CD14-positive monocyte (primary cell): ENCODE data around the gene CSNK2A3. TPM values are rescaled to one million over a fixed set of nuclear protein-coding genes. Genes with fewer than 3 reads are reported as not detected.

ENCODE experiments used
- DNase-seq, 3 donors: peaks; one replicate each; pipeline ENCODE4 v3.0.0-alpha.2; 2011 to 2022
- H2AFZ ChIP-seq: 2 replicates; pipeline ENCODE4 v1.6.0; 2012; ENCODE audit warnings: mild to moderate bottlenecking, low read depth, low read length, inconsistent platforms; ENCODE audit not compliant: insufficient read depth, poor library complexity, severe bottlenecking
- H3K27ac ChIP-seq, 2 donors: 1 replicate in 1 of 2; 2 replicates in 1 of 2; pipeline ENCODE4 v1.5.1; 2012 to 2013; ENCODE audit warnings: low read length in 2 of 2, control low read depth in 1 of 2, inconsistent platforms in 1 of 2, low read depth in 1 of 2, mild to moderate bottlenecking in 1 of 2
- H3K27me3 ChIP-seq, 2 donors: one replicate each; pipeline versions ENCODE4 v1.6.0 to v1.6.1; 2011 to 2013; ENCODE audit warnings: low read length in 2 of 2; ENCODE audit not compliant: control insufficient read depth in 2 of 2, insufficient read depth in 2 of 2
- H3K36me3 ChIP-seq, 2 donors: replicated peaks in 1 of 2; 1 replicate in 1 of 2; 2 replicates in 1 of 2; pipeline versions ENCODE4 v1.5.1 to v1.6.1; 2012 to 2013; ENCODE audit warnings: low read length in 2 of 2, control low read depth in 1 of 2, inconsistent platforms in 1 of 2, mild to moderate bottlenecking in 1 of 2; ENCODE audit not compliant: insufficient read depth in 2 of 2, control insufficient read depth in 1 of 2
- H3K4me1 ChIP-seq, 2 donors: 1 replicate in 1 of 2; 2 replicates in 1 of 2; pipeline versions ENCODE4 v1.5.1 to v1.6.1; 2012 to 2013; ENCODE audit warnings: low read length in 2 of 2, control low read depth in 1 of 2, inconsistent platforms in 1 of 2, mild to moderate bottlenecking in 1 of 2, moderate library complexity in 1 of 2; ENCODE audit not compliant: insufficient read depth in 2 of 2, control insufficient read depth in 1 of 2
- H3K4me2 ChIP-seq: replicated peaks from 2 replicates; pipeline ENCODE3; 2012; ENCODE audit warnings: low read length, moderate library complexity, mild to moderate bottlenecking; ENCODE audit not compliant: poor library complexity, severe bottlenecking; ENCODE audit errors: extremely low read depth
- H3K4me3 ChIP-seq, 3 experiments: fragments of 200-600 bp in 1 of 3; sonication (generic) in 1 of 3; replicated peaks in 1 of 3; 1 replicate in 2 of 3; 2 replicates in 1 of 3; pipeline ENCODE4 v1.5.1; 2011 to 2013; ENCODE audit warnings: low read length in 3 of 3, mild to moderate bottlenecking in 3 of 3, control low read depth in 2 of 3, low read depth in 2 of 3, inconsistent platforms in 1 of 3, moderate library complexity in 1 of 3
- H3K79me2 ChIP-seq: 2 replicates; pipeline ENCODE4 v1.6.0; 2012; ENCODE audit warnings: mild to moderate bottlenecking, control low read depth, inconsistent platforms, low read length, moderate library complexity; ENCODE audit not compliant: insufficient read depth
- H3K9ac ChIP-seq: 2 replicates; pipeline ENCODE4 v1.6.0; 2017; ENCODE audit warnings: low read length, mild to moderate bottlenecking; ENCODE audit not compliant: insufficient read depth, poor library complexity, severe bottlenecking
- H3K9me3 ChIP-seq, 2 donors: replicated peaks in 1 of 2; 1 replicate in 1 of 2; 2 replicates in 1 of 2; pipeline versions ENCODE4 v1.5.1 to v1.6.1; 2012 to 2013; ENCODE audit warnings: low read length in 2 of 2, control low read depth in 1 of 2; ENCODE audit not compliant: control insufficient read depth in 1 of 2, insufficient read depth in 1 of 2
- H4K20me1 ChIP-seq: 2 replicates; pipeline ENCODE4 v1.6.0; 2012; ENCODE audit warnings: mild to moderate bottlenecking, low read length, control low read depth, moderate library complexity; ENCODE audit not compliant: insufficient read depth
- H3K27ac Mint-ChIP-seq, 7 donors: one replicate each; pipeline ENCODE4 v1.8.0; 2020; ENCODE audit warnings: mild to moderate bottlenecking in 7 of 7, mixed read lengths in 7 of 7, moderate library complexity in 6 of 7, inconsistent platforms in 2 of 7
- H3K27me3 Mint-ChIP-seq, 3 donors: one replicate each; pipeline ENCODE4 v1.8.0; 2021 to 2022; ENCODE audit warnings: low read depth in 3 of 3, mild to moderate bottlenecking in 3 of 3, mixed read lengths in 3 of 3, moderate library complexity in 3 of 3, inconsistent platforms in 1 of 3
- H3K36me3 Mint-ChIP-seq, 2 donors: one replicate each; pipeline ENCODE4 v1.8.0; 2020; ENCODE audit warnings: mixed read lengths in 2 of 2, inconsistent platforms in 1 of 2, mild to moderate bottlenecking in 1 of 2
- H3K4me1 Mint-ChIP-seq: one replicate; pipeline ENCODE4 v1.8.0; 2020; ENCODE audit warnings: mild to moderate bottlenecking, mixed read lengths
- H3K4me3 Mint-ChIP-seq, 2 donors: one replicate each; pipeline ENCODE4 v1.8.0; 2020; ENCODE audit warnings: mild to moderate bottlenecking in 2 of 2, mixed read lengths in 2 of 2, moderate library complexity in 1 of 2
- H3K9me3 Mint-ChIP-seq, 7 donors: one replicate each; pipeline ENCODE4 v1.8.0; 2020 to 2022; ENCODE audit warnings: mixed read lengths in 7 of 7, mild to moderate bottlenecking in 6 of 7, moderate library complexity in 6 of 7, inconsistent platforms in 2 of 7
- WGBS: methylation state at CpG from one replicate; pipeline ENCODE4 v1.1.5; 2013; ENCODE audit warnings: missing lambda C conversion rate; ENCODE audit not compliant: insufficient coverage; 5-methylcytosine and 5-hydroxymethylcytosine counted together
- intact Hi-C, 2 donors: fragments of 100-400 bp; cut with micrococcal nuclease; formaldehyde crosslinking; loops; one replicate each; pipeline versions ENCODE4 v1.15.0 to v1.15.1; 2023
- polyA plus RNA-seq, 3 donors: library from polyadenylated mRNA; depleted of rRNA in 1 of 3; unstranded in 2 of 3; stranded (reverse) in 1 of 3; fragments of 300-500 nt in 2 of 3; fragments of >200 nt in 1 of 3; fragmentation: Illumina TruSeq in 2 of 3; gene quantifications; 1 replicate in 2 of 3; 2 replicates in 1 of 3; pipeline ENCODE4 v1.2.3, GENCODE V29; 2012 to 2021
- TF ChIP-seq, protein P1 (sequence below): fragments of 200-600 bp; IDR thresholded peaks from one replicate; pipeline ENCODE4 v1.8.0; 2022; ENCODE audit warnings: antibody characterized with exemption, mild to moderate bottlenecking

Gene CSNK2A3
- polyA plus RNA-seq, 3 donors = 0.28 to 0.86 (median 0.75) TPM

DNA sequence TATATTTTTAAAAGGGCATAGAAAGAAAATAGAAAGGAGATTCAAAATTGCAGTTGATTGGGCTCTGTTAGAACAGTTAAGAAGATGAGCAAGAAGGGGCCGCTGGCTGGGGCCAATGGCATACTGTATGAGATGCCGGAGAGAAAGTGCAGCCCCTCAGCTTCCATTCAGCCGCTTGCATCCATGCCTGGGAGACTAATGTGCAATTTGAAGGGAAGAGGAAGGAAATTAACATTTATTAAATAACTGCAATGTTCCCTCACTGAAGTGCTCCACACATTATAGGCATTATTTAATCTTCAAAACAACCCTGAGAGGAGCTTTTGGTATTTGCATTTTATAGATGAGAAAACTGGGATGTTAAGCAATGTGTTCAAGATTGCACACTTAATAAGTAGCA, 44.7 kb upstream of the CSNK2A3 start:
- H3K79me2 ChIP-seq = no peaks in the 10 kb centered on the region
- Mint-ChIP-seq H3K27ac (no peak overlapping the region), H3K36me3 (no peaks in the 10 kb centered on the region), H3K4me1 (no peaks in the 10 kb centered on the region), H3K4me3 (no peak overlapping the region), H3K9me3 (no peaks in the 10 kb centered on the region), H3K27me3 (peaks cover 21 to 29% (median 28%) of the 10 kb centered on the region in 3 donors)
- intact Hi-C loops = no loop called here
- no peaks in the 10 kb centered on the region for H3K9me3 ChIP-seq
- no peak overlapping the region for H3K4me3 ChIP-seq
- no peaks in the 10 kb centered on the region for H3K4me1 ChIP-seq
- no peak for DNase-seq
- TF ChIP-seq, protein P1, sequence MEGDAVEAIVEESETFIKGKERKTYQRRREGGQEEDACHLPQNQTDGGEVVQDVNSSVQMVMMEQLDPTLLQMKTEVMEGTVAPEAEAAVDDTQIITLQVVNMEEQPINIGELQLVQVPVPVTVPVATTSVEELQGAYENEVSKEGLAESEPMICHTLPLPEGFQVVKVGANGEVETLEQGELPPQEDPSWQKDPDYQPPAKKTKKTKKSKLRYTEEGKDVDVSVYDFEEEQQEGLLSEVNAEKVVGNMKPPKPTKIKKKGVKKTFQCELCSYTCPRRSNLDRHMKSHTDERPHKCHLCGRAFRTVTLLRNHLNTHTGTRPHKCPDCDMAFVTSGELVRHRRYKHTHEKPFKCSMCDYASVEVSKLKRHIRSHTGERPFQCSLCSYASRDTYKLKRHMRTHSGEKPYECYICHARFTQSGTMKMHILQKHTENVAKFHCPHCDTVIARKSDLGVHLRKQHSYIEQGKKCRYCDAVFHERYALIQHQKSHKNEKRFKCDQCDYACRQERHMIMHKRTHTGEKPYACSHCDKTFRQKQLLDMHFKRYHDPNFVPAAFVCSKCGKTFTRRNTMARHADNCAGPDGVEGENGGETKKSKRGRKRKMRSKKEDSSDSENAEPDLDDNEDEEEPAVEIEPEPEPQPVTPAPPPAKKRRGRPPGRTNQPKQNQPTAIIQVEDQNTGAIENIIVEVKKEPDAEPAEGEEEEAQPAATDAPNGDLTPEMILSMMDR = no peak
- H2AFZ ChIP-seq = no peak overlapping the region
- H3K4me2 ChIP-seq = no peak overlapping the region
- WGBS = 20% methylated on average over 1 of the region's 3 CpGs
- no peaks in the 10 kb centered on the region for H4K20me1 ChIP-seq
- H3K27me3 ChIP-seq = peaks cover 3 to 12% of the 10 kb centered on the region in 2 donors
- no peak overlapping the region for H3K27ac ChIP-seq
- H3K36me3 ChIP-seq = no peaks in the 10 kb centered on the region
- H3K9ac ChIP-seq = no peak overlapping the region

DNA sequence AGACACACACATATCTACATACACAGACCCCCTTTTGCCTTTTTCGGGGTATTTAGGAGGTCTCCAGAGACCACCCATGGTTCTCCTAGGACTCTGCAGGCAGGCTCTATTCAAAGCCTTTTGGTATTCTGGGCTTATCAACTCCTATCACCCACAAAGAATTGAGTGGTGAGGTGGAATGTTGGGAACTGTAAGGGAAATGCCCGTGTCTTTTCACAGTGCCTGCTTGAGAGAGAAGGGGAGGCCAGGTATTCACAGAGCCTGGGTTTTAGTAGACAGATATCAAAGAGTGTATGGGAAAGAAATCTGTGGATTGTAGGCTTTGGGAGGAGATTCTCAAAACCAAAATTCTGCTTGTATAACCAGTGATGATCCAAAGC, 44.0 kb upstream of the CSNK2A3 start:
- no peak overlapping the region for H3K27ac Mint-ChIP-seq
- Histone ChIP-seq H4K20me1 (no peaks in the 10 kb centered on the region), H3K27me3 (peaks cover 2 to 12% of the 10 kb centered on the region in 2 donors), H3K9ac (no peak overlapping the region), H2AFZ (no peak overlapping the region), H3K4me3 (no peak overlapping the region), H3K27ac (no peak overlapping the region), H3K4me1 (no peaks in the 10 kb centered on the region), H3K9me3 (no peaks in the 10 kb centered on the region), H3K79me2 (no peaks in the 10 kb centered on the region), H3K4me2 (no peak overlapping the region), H3K36me3 (no peaks in the 10 kb centered on the region)
- WGBS = 92% methylated on average over 2 of the region's 2 CpGs
- peaks cover 21 to 25% (median 22%) of the 10 kb centered on the region in 3 donors for H3K27me3 Mint-ChIP-seq
- DNase-seq = no peak
- H3K9me3 Mint-ChIP-seq = no peaks in the 10 kb centered on the region
- no peaks in the 10 kb centered on the region for H3K36me3 Mint-ChIP-seq
- TF ChIP-seq, protein P1 = no peak
- intact Hi-C loops = no loop called here
- H3K4me3 Mint-ChIP-seq = no peak overlapping the region
- no peaks in the 10 kb centered on the region for H3K4me1 Mint-ChIP-seq
